ENCODE results near the gene CCL3. TPM values are rescaled to one million over a fixed set of nuclear protein-coding genes. Genes with fewer than 3 reads are reported as not detected.
"Not testable (repeated sequence)": the region's sequence is repeated elsewhere in the genome, so short reads cannot be mapped to it uniquely, and the experiment has no call there.

CCL3 gene
- total RNA-seq, 1 experiment from 2014 or later: 1.1 TPM

GRCh38 chr17:36118477-36119353 lies 28.8 kb upstream of the CCL3 start:
- in situ Hi-C loops (cut with HindIII; ENCODE audit: low pct_unique_long_range_greater_than_20kb, low sequenced_read_pairs): no loop called here
- no TSS peak for BruUV-seq (replicated peaks)
- H3K4me3 ChIP-seq (ENCODE audit: low read depth in 2 of 2, low read length in 2 of 2): no peak overlapping the region
- intact Hi-C loops (cut with micrococcal nuclease; ENCODE audit: unreplicated experiment): no loop called here
- no peak for DNase-seq (ENCODE audit: low read depth, low spot score)
- ChIA-PET POLR2A (no interaction called here), CTCF (interaction anchor here (0.6 kb wide), 1 partner anchor 93 kb away, joined by 5 read pairs; no protein-coding TSS in a partner anchor)
- no peaks in the 10 kb centered on the region for H3K9me3 ChIP-seq (ENCODE audit: control insufficient read depth, insufficient read depth, low read depth, low read length)
- H3K27me3 ChIP-seq (ENCODE audit: control insufficient read depth, insufficient read depth, low read length): no peaks in the 10 kb centered on the region
- TF ChIP-seq, protein P1, sequence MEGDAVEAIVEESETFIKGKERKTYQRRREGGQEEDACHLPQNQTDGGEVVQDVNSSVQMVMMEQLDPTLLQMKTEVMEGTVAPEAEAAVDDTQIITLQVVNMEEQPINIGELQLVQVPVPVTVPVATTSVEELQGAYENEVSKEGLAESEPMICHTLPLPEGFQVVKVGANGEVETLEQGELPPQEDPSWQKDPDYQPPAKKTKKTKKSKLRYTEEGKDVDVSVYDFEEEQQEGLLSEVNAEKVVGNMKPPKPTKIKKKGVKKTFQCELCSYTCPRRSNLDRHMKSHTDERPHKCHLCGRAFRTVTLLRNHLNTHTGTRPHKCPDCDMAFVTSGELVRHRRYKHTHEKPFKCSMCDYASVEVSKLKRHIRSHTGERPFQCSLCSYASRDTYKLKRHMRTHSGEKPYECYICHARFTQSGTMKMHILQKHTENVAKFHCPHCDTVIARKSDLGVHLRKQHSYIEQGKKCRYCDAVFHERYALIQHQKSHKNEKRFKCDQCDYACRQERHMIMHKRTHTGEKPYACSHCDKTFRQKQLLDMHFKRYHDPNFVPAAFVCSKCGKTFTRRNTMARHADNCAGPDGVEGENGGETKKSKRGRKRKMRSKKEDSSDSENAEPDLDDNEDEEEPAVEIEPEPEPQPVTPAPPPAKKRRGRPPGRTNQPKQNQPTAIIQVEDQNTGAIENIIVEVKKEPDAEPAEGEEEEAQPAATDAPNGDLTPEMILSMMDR (IDR thresholded peaks at IDR 0.05): peak; percentile 8; the same call in 1 of the 2 replicates
- TF ChIP-seq REST (IDR thresholded peaks at IDR 0.05; ENCODE audit: insufficient read depth in 1 of 2, low read depth in 2 of 2, low read length in 1 of 2): no peak
- no peaks in the 10 kb centered on the region for H3K4me1 ChIP-seq (ENCODE audit: control insufficient read depth, insufficient read depth, low read length)
- no peaks in the 10 kb centered on the region for H3K36me3 ChIP-seq (ENCODE audit: control insufficient read depth, insufficient read depth, low read length)
- H3K27ac ChIP-seq (ENCODE audit: low read length): no peak overlapping the region
- peak; percentile 78 for ATAC-seq

DNA sequence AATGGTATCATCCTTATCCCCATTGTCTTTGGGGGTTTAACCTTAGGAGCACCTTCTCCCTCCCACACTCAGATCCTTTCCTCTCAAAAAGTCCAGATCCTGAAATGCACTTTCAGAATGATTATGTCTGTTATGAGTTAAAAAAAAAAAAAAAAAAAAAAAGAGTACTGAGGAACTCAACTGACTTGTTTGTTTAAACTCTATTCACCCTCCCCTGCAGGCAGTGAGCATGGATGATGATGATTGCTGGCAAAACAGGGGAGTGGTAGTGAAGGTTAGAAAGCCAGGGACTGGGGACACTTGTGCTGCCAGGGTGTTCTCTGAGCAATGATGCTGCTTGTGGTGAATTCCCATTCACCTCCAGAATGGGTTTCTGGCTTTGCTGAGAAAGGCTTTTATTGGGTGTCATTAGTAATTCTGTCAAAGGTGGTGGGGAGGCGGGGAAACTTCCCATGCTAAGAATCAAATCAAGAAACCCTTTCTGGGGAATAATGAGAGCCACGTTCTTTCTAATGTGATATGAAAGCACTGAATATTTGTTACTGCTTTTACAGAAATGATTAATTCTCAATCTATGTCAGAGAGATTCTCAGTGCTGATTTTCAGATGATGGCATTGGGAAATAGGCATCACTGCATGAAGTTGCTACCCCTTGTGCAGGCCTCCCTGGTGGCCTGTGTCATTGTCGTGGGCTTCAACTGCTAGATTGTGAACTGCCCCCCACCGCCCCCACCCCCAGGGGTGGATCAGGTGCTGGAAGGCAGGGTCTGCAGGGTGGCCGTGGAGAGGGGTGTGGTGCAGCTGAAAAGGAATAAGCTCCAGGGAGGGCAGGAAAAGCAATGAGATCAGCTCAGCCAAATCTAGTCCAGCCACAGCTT lies 27.8 kb upstream of the CCL3 start:
- Histone ChIP-seq H3K36me3 (ENCODE audit: control insufficient read depth, insufficient read depth, low read length) (no peaks in the 10 kb centered on the region), H3K27ac (ENCODE audit: low read length) (no peak overlapping the region), H3K4me1 (ENCODE audit: control insufficient read depth, insufficient read depth, low read length) (no peaks in the 10 kb centered on the region), H3K9me3 (ENCODE audit: control insufficient read depth, insufficient read depth, low read depth, low read length) (no peaks in the 10 kb centered on the region), H3K27me3 (ENCODE audit: control insufficient read depth, insufficient read depth, low read length) (no peaks in the 10 kb centered on the region), H3K4me3 (ENCODE audit: low read depth in 2 of 2, low read length in 2 of 2) (no peak overlapping the region)
- in situ Hi-C loops (cut with HindIII; ENCODE audit: low pct_unique_long_range_greater_than_20kb, low sequenced_read_pairs): no loop called here
- intact Hi-C loops (cut with micrococcal nuclease; ENCODE audit: unreplicated experiment): no loop called here
- no TSS peak for BruUV-seq (replicated peaks)
- POLR2A ChIA-PET: no interaction called here
- CTCF ChIA-PET: interaction anchor here (0.6 kb wide), 1 partner anchor 92 kb away, joined by 5 read pairs; no protein-coding TSS in a partner anchor
- ATAC-seq: no peak
- DNase-seq (ENCODE audit: low read depth, low spot score): no peak
- TF ChIP-seq, protein P1 (IDR thresholded peaks at IDR 0.05): no peak
- TF ChIP-seq SIN3A (IDR thresholded peaks at IDR 0.05; ENCODE audit: borderline replicate concordance, insufficient read depth, low read depth, low read length) (no peak), TCF7L2 (IDR thresholded peaks at IDR 0.05; ENCODE audit: low read depth, low read length) (no peak), REST (IDR thresholded peaks at IDR 0.05; ENCODE audit: insufficient read depth in 1 of 2, low read depth in 2 of 2, low read length in 1 of 2) (no peak), POLR2AphosphoS5 (IDR thresholded peaks at IDR 0.05; ENCODE audit: low read depth, low read length) (no peak)

- BruUV-seq (replicated peaks); H3K4me3 ChIP-seq (ENCODE audit: low read depth in 2 of 2, low read length in 2 of 2); ATAC-seq; POLR2A ChIA-PET; H3K36me3 ChIP-seq (ENCODE audit: control insufficient read depth, insufficient read depth, low read length); in situ Hi-C loops (cut with HindIII; ENCODE audit: low pct_unique_long_range_greater_than_20kb, low sequenced_read_pairs); H3K27ac ChIP-seq (ENCODE audit: low read length); H3K4me1 ChIP-seq (ENCODE audit: control insufficient read depth, insufficient read depth, low read length); H3K9me3 ChIP-seq (ENCODE audit: control insufficient read depth, insufficient read depth, low read depth, low read length); H3K27me3 ChIP-seq (ENCODE audit: control insufficient read depth, insufficient read depth, low read length); DNase-seq (ENCODE audit: low read depth, low spot score); CTCF ChIA-PET; intact Hi-C loops (cut with micrococcal nuclease; ENCODE audit: unreplicated experiment): not testable (repeated sequence)
Measured at GRCh38 chr17:36115649-36115977, 25.7 kb upstream of the CCL3 start.

Data from Panc1 (cell line).